Measurements from ENCODE around the gene LPP. TPM values are rescaled to one million over a fixed set of nuclear protein-coding genes. Genes with fewer than 3 reads are reported as not detected.

LPP gene
- total and polyA plus RNA-seq, 2 of the 13 experiments (the other 11 are each of a cell fraction or from before 2014, with no cell fraction given), result 19.2 to 29.9 TPM

DNA sequence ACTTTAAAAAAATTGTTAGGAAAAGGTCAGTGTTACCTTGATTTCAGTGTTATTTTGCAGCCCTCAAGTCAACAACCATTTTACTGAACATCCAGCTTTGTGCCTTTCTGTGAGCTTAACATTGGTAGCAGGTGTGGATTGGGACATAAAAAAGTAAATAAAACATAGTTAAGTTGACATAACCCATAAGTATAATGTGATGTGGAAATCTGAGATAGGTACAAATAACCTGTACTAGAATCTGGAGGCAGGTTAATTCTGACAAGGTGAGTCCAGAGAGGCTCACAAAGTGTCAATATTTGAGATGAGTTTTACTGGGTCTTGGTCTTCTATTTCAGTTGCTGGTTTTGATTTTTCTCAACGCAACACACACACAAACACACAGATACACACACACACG, 151.3 kb downstream of the LPP start (continued):
- TF ChIP-seq, protein P1, sequence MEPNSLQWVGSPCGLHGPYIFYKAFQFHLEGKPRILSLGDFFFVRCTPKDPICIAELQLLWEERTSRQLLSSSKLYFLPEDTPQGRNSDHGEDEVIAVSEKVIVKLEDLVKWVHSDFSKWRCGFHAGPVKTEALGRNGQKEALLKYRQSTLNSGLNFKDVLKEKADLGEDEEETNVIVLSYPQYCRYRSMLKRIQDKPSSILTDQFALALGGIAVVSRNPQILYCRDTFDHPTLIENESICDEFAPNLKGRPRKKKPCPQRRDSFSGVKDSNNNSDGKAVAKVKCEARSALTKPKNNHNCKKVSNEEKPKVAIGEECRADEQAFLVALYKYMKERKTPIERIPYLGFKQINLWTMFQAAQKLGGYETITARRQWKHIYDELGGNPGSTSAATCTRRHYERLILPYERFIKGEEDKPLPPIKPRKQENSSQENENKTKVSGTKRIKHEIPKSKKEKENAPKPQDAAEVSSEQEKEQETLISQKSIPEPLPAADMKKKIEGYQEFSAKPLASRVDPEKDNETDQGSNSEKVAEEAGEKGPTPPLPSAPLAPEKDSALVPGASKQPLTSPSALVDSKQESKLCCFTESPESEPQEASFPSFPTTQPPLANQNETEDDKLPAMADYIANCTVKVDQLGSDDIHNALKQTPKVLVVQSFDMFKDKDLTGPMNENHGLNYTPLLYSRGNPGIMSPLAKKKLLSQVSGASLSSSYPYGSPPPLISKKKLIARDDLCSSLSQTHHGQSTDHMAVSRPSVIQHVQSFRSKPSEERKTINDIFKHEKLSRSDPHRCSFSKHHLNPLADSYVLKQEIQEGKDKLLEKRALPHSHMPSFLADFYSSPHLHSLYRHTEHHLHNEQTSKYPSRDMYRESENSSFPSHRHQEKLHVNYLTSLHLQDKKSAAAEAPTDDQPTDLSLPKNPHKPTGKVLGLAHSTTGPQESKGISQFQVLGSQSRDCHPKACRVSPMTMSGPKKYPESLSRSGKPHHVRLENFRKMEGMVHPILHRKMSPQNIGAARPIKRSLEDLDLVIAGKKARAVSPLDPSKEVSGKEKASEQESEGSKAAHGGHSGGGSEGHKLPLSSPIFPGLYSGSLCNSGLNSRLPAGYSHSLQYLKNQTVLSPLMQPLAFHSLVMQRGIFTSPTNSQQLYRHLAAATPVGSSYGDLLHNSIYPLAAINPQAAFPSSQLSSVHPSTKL (CRISPR knock-in tag; IDR thresholded peaks at IDR 0.05), result peak; percentile 76
- TF ChIP-seq, protein P2, sequence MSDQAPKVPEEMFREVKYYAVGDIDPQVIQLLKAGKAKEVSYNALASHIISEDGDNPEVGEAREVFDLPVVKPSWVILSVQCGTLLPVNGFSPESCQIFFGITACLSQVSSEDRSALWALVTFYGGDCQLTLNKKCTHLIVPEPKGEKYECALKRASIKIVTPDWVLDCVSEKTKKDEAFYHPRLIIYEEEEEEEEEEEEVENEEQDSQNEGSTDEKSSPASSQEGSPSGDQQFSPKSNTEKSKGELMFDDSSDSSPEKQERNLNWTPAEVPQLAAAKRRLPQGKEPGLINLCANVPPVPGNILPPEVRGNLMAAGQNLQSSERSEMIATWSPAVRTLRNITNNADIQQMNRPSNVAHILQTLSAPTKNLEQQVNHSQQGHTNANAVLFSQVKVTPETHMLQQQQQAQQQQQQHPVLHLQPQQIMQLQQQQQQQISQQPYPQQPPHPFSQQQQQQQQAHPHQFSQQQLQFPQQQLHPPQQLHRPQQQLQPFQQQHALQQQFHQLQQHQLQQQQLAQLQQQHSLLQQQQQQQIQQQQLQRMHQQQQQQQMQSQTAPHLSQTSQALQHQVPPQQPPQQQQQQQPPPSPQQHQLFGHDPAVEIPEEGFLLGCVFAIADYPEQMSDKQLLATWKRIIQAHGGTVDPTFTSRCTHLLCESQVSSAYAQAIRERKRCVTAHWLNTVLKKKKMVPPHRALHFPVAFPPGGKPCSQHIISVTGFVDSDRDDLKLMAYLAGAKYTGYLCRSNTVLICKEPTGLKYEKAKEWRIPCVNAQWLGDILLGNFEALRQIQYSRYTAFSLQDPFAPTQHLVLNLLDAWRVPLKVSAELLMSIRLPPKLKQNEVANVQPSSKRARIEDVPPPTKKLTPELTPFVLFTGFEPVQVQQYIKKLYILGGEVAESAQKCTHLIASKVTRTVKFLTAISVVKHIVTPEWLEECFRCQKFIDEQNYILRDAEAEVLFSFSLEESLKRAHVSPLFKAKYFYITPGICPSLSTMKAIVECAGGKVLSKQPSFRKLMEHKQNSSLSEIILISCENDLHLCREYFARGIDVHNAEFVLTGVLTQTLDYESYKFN (CRISPR knock-in tag; conservative IDR thresholded peaks at IDR 0.05), result 0 out of 2 replicates have a peak, but pooled peaks have one; percentile 9
- TF ChIP-seq, protein P3, sequence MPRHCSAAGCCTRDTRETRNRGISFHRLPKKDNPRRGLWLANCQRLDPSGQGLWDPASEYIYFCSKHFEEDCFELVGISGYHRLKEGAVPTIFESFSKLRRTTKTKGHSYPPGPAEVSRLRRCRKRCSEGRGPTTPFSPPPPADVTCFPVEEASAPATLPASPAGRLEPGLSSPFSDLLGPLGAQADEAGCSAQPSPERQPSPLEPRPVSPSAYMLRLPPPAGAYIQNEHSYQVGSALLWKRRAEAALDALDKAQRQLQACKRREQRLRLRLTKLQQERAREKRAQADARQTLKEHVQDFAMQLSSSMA (CRISPR knock-in tag; IDR thresholded peaks at IDR 0.05), result no peak
- TF ChIP-seq TCF7 (IDR thresholded peaks at IDR 0.05; ENCODE audit: low read depth) (0 out of 2 replicates have a peak, but pooled peaks have one; percentile 15), ZBTB3 (CRISPR knock-in tag; IDR thresholded peaks at IDR 0.05; ENCODE audit: borderline replicate concordance, low read depth) (no peak), SRY (CRISPR knock-in tag; IDR thresholded peaks at IDR 0.05) (no peak), FOXC1 (CRISPR knock-in tag; IDR thresholded peaks at IDR 0.05; ENCODE audit: borderline replicate concordance) (no peak), ZNF350 (CRISPR knock-in tag; IDR thresholded peaks at IDR 0.05; ENCODE audit: borderline replicate concordance, low read depth) (no peak), HMG20B (CRISPR knock-in tag; conservative IDR thresholded peaks at IDR 0.05) (no peak), SETDB1 (CRISPR knock-in tag; IDR thresholded peaks at IDR 0.05; ENCODE audit: borderline replicate concordance) (no peak), GABPA (IDR thresholded peaks at IDR 0.05; ENCODE audit: low read depth, low read length) (no peak), GABPA (CRISPR knock-in tag; IDR thresholded peaks at IDR 0.05; ENCODE audit: low read depth) (no peak), TAF1 (CRISPR knock-in tag; IDR thresholded peaks at IDR 0.05) (no peak), AGO2 (optimal IDR thresholded peaks at IDR 0.05; ENCODE audit: low read depth, low read length) (no peak), ZNF207 (IDR thresholded peaks at IDR 0.05; ENCODE audit: borderline replicate concordance) (no peak), PRPF4 (IDR thresholded peaks at IDR 0.05; ENCODE audit: low read depth, low read length, poor library complexity, severe bottlenecking) (no peak)
- TF ChIP-seq, protein P4, sequence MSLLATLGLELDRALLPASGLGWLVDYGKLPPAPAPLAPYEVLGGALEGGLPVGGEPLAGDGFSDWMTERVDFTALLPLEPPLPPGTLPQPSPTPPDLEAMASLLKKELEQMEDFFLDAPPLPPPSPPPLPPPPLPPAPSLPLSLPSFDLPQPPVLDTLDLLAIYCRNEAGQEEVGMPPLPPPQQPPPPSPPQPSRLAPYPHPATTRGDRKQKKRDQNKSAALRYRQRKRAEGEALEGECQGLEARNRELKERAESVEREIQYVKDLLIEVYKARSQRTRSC (CRISPR knock-in tag; IDR thresholded peaks at IDR 0.05; ENCODE audit: low read depth), result no peak
